ENCODE measurements around the gene MAP7D2.

Gene MAP7D2

DNA sequence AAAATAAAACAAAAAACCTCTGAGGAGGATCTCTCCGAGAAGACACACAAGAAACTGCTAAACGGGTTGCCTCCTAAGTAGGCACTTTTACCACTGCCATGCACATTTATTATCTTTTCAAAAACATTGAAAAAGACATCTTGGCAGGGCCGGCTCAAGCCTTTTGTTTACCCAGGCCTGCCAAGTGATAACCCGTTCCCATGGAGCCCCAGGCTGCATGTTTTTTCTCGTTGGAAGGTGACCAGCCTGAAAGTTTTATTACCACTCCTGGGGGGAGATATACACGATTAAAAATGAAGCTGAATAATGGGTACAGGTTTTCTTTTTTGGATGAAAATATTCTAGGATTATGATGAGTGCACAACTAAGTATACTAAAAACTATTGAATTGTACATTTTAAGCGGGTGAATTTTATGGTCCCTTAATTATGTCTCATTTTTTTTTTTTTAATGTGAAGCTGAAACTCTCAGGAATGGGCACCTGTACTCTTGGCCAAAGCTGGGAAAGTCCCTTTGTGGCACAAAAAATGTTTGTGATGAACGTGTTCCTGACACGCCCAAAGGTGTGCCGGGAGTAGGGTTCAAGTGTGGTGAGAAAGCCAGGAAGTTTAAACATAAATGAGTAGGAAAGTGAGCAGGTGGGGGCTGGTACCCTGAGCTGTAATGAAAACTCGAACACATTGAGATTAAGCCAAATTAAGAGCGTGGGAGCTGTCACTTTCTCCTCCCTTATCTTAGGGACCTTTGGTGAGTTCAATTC is 1.5 kb upstream of the MAP7D2 start (continued):
- no peak for TF ChIP-seq ZNF132 (tag by site-specific recombination; IDR thresholded peaks at IDR 0.05; ENCODE audit: borderline replicate concordance)
- no peak for TF ChIP-seq ZNF530 (tag by site-specific recombination; IDR thresholded peaks at IDR 0.05; ENCODE audit: low read depth)
- TF ChIP-seq PRDM1 (tag by site-specific recombination; IDR thresholded peaks at IDR 0.05) = peak; percentile 36; the same call in 1 of the 2 replicates
- no peak for TF ChIP-seq ZBTB17 (tag by site-specific recombination; IDR thresholded peaks at IDR 0.05)
- no peak for TF ChIP-seq ZNF670 (tag by site-specific recombination; IDR thresholded peaks at IDR 0.05; ENCODE audit: low read depth)
- TF ChIP-seq, protein P1, sequence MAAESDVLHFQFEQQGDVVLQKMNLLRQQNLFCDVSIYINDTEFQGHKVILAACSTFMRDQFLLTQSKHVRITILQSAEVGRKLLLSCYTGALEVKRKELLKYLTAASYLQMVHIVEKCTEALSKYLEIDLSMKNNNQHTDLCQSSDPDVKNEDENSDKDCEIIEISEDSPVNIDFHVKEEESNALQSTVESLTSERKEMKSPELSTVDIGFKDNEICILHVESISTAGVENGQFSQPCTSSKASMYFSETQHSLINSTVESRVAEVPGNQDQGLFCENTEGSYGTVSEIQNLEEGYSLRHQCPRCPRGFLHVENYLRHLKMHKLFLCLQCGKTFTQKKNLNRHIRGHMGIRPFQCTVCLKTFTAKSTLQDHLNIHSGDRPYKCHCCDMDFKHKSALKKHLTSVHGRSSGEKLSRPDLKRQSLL (tag by site-specific recombination; IDR thresholded peaks at IDR 0.05) = no peak
- no peak for TF ChIP-seq ZNF610 (tag by site-specific recombination; IDR thresholded peaks at IDR 0.05; ENCODE audit: borderline replicate concordance)
- TF ChIP-seq, protein P2, sequence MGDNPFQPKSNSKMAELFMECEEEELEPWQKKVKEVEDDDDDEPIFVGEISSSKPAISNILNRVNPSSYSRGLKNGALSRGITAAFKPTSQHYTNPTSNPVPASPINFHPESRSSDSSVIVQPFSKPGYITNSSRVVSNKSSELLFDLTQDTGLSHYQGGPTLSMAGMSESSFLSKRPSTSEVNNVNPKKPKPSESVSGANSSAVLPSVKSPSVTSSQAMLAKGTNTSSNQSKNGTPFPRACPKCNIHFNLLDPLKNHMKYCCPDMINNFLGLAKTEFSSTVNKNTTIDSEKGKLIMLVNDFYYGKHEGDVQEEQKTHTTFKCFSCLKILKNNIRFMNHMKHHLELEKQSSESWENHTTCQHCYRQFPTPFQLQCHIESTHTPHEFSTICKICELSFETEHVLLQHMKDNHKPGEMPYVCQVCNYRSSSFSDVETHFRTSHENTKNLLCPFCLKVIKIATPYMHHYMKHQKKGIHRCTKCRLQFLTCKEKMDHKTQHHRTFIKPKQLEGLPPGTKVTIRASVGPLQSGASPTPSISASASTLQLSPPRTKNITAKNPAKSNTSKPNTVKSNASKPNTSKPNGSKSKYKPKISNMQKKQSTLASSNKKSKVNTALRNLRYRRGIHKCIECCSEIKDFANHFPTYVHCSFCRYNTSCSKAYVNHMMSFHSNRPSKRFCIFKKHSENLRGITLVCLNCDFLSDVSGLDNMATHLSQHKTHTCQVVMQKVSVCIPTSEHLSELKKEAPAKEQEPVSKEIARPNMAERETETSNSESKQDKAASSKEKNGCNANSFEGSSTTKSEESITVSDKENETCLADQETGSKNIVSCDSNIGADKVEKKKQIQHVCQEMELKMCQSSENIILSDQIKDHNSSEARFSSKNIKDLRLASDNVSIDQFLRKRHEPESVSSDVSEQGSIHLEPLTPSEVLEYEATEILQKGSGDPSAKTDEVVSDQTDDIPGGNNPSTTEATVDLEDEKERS (tag by site-specific recombination; IDR thresholded peaks at IDR 0.05) = no peak
- TF ChIP-seq ZNF707 (tag by site-specific recombination; IDR thresholded peaks at IDR 0.05) = no peak
- TF ChIP-seq ZNF174 (tag by site-specific recombination; IDR thresholded peaks at IDR 0.05) = no peak
- no peak for TF ChIP-seq SCRT1 (tag by site-specific recombination; IDR thresholded peaks at IDR 0.05; ENCODE audit: borderline replicate concordance)
- no peak for TF ChIP-seq BCL11A (tag by site-specific recombination; IDR thresholded peaks at IDR 0.05; ENCODE audit: low read depth)
- TF ChIP-seq KLF16 (tag by site-specific recombination; IDR thresholded peaks at IDR 0.05) = no peak
- TF ChIP-seq ZNF501 (tag by site-specific recombination; IDR thresholded peaks at IDR 0.05) = no peak
- TF ChIP-seq TCF7L2 (IDR thresholded peaks at IDR 0.05; ENCODE audit: borderline replicate concordance, low read depth, low read length) = no peak
- no peak for TF ChIP-seq KLF10 (tag by site-specific recombination; IDR thresholded peaks at IDR 0.05)
- TF ChIP-seq ZNF112 (tag by site-specific recombination; IDR thresholded peaks at IDR 0.05) = no peak
- TF ChIP-seq, protein P3, sequence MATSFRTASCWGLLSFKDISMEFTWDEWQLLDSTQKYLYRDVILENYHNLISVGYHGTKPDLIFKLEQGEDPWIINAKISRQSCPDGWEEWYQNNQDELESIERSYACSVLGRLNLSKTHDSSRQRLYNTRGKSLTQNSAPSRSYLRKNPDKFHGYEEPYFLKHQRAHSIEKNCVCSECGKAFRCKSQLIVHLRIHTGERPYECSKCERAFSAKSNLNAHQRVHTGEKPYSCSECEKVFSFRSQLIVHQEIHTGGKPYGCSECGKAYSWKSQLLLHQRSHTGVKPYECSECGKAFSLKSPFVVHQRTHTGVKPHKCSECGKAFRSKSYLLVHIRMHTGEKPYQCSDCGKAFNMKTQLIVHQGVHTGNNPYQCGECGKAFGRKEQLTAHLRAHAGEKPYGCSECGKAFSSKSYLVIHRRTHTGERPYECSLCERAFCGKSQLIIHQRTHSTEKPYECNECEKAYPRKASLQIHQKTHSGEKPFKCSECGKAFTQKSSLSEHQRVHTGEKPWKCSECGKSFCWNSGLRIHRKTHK (tag by site-specific recombination; IDR thresholded peaks at IDR 0.05) = no peak
- TF ChIP-seq ZBTB1 (tag by site-specific recombination; IDR thresholded peaks at IDR 0.05) = no peak
- no peak for TF ChIP-seq HOXA7 (CRISPR knock-in tag; IDR thresholded peaks at IDR 0.05; ENCODE audit: borderline replicate concordance)
- TF ChIP-seq ZSCAN16 (tag by site-specific recombination; IDR thresholded peaks at IDR 0.05) = no peak
- no peak for TF ChIP-seq ZNF514 (tag by site-specific recombination; IDR thresholded peaks at IDR 0.05)
- TF ChIP-seq MZF1 (tag by site-specific recombination; IDR thresholded peaks at IDR 0.05; ENCODE audit: borderline replicate concordance) = no peak
- TF ChIP-seq, protein P4, sequence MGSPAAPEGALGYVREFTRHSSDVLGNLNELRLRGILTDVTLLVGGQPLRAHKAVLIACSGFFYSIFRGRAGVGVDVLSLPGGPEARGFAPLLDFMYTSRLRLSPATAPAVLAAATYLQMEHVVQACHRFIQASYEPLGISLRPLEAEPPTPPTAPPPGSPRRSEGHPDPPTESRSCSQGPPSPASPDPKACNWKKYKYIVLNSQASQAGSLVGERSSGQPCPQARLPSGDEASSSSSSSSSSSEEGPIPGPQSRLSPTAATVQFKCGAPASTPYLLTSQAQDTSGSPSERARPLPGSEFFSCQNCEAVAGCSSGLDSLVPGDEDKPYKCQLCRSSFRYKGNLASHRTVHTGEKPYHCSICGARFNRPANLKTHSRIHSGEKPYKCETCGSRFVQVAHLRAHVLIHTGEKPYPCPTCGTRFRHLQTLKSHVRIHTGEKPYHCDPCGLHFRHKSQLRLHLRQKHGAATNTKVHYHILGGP (tag by site-specific recombination; IDR thresholded peaks at IDR 0.05) = no peak
- no peak for TF ChIP-seq ZNF394 (tag by site-specific recombination; IDR thresholded peaks at IDR 0.05; ENCODE audit: borderline replicate concordance)
- TF ChIP-seq ZNF76 (tag by site-specific recombination; IDR thresholded peaks at IDR 0.05; ENCODE audit: borderline replicate concordance, low read depth) = no peak
- TF ChIP-seq ZSCAN30 (tag by site-specific recombination; IDR thresholded peaks at IDR 0.05) = 0 out of 2 replicates have a peak, but pooled peaks have one; percentile 39
- TF ChIP-seq, protein P5, sequence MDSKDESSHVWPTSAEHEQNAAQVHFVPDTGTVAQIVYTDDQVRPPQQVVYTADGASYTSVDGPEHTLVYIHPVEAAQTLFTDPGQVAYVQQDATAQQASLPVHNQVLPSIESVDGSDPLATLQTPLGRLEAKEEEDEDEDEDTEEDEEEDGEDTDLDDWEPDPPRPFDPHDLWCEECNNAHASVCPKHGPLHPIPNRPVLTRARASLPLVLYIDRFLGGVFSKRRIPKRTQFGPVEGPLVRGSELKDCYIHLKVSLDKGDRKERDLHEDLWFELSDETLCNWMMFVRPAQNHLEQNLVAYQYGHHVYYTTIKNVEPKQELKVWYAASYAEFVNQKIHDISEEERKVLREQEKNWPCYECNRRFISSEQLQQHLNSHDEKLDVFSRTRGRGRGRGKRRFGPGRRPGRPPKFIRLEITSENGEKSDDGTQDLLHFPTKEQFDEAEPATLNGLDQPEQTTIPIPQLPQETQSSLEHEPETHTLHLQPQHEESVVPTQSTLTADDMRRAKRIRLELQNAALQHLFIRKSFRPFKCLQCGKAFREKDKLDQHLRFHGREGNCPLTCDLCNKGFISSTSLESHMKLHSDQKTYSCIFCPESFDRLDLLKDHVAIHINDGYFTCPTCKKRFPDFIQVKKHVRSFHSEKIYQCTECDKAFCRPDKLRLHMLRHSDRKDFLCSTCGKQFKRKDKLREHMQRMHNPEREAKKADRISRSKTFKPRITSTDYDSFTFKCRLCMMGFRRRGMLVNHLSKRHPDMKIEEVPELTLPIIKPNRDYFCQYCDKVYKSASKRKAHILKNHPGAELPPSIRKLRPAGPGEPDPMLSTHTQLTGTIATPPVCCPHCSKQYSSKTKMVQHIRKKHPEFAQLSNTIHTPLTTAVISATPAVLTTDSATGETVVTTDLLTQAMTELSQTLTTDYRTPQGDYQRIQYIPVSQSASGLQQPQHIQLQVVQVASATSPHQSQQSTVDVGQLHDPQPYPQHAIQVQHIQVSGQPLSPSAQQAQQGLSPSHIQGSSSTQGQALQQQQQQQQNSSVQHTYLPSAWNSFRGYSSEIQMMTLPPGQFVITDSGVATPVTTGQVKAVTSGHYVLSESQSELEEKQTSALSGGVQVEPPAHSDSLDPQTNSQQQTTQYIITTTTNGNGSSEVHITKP (tag by site-specific recombination; IDR thresholded peaks at IDR 0.05) = 0 out of 2 replicates have a peak, but pooled peaks have one; percentile 20
- peak; percentile 59 for TF ChIP-seq GLIS1 (tag by site-specific recombination; IDR thresholded peaks at IDR 0.05)
- no peak for TF ChIP-seq SP2 (tag by site-specific recombination; IDR thresholded peaks at IDR 0.05)
